Heart left ventricle (tissue), 13 donors: ENCODE measurements around the gene NFIC.

Experiments
- CTCF ChIP-seq, 12 donors: fragments of 200-600 bp; sonication (generic) in 4 of 12; IDR thresholded peaks; one replicate each; pipeline versions ENCODE4 v1.5.0 to v1.8.0; 2018 to 2022; ENCODE audit warnings: antibody characterized with exemption in 12 of 12, mild to moderate bottlenecking in 5 of 12
- POLR2A ChIP-seq, 2 donors: fragments of 450-650 bp; IDR thresholded peaks; one replicate each; pipeline ENCODE4 v1.6.1; 2017; ENCODE audit warnings: antibody characterized with exemption in 2 of 2, mild to moderate bottlenecking in 2 of 2, moderate library complexity in 2 of 2
- donor health status: ischemic (EF 13 %, LVEDD 7.1; RV severe dilation, severe dysfunction).
- donor health status: DM: no; HTN: yes; CAD: no.
- donor health status: DM: no; HTN: no; CAD: no.
- donor health status: ischemic (EF 25% LVEDD 6.9; RV normal size, moderate dysfunction).
- donor health status: ischemic (EF 25% LVEDD 5.7; RV mildly dilated, moderate dysfunction).
- donor health status: ischemic (EF 35%, LVEDD 5.7; RV mildly dilated, moderate dysfunction).
- donor health status: nonischemic (EF 11% LVEDD 7.7; RV severe dilation, severe dysfunction).
- donor health status: DM: yes; HTN: yes; CAD: no.
- donor health status: PGD.
- donor health status: ischemic (EF 29% LVEDD 5.4; RV normal size, mild dysfunction).
- donor health status: nonischemic (EF 23%, LVEDD 6.1; RV moderate dilation, normal function).

GRCh38 chr19:3458229-3459088 lies 92.1 kb downstream of the NFIC start:
- TF ChIP-seq CTCF (IDR thresholded peaks at IDR 0.05), result no peak
- TF ChIP-seq POLR2A (IDR thresholded peaks at IDR 0.05), result no peak
